ENCODE measurements around the gene LEMD3. TPM values are rescaled to one million over a fixed set of nuclear protein-coding genes. Genes with fewer than 3 reads are reported as not detected.

The LEMD3 gene
- total RNA-seq, 1 donor from 2014 or later = 35.8 TPM

DNA sequence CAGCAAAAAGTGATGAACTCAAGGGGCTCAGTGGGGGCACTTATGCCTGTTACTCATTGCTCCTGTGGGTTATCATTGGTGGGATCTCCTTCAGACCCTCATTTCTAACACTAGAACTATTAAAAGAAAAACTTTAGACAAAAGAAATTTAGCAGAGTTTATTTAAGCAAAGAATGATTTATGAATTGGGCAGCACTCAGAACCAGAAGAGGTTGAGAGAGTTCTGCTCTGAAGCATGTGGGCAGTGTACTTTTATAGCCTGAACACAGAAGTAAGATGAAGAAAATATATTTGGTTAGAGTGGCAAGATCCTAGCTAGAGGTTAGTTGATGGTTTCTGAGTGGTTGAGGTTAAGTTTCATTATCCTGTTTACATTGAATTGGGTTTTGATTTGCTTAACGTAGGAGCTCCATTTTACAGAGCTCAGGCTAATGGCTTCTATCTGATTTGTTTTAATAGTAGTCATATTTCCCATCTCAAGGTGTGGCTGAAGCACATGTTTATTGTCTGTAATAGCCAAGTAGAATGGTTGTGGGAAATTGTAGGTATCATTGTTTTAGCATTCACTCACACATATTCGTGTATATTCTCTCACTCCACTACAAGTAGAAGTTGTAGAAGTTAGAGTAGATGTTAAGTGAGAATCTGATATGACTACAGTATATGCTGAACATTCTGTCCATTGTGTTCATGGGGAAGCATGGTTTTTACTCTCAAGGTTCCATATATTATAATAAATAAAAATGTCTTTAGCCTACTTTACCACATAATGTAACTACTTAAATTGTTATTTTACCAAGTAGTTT, 27.6 kb downstream of the LEMD3 start:
- no peaks in the 10 kb centered on the region for H3K27me3 ChIP-seq
- no peak overlapping the region for H3K27ac ChIP-seq
- H3K36me3 ChIP-seq = no peaks in the 10 kb centered on the region
- H3K4me1 ChIP-seq = peaks cover 33% of the 10 kb centered on the region
- no peak for DNase-seq (ENCODE audit: extremely low spot score in 2 of 2)
- H3K9me3 ChIP-seq = no peaks in the 10 kb centered on the region
- H3K4me3 ChIP-seq = no peak overlapping the region
- intact Hi-C loops (cut with DNase I) = no loop called here
- TF ChIP-seq CTCF (IDR thresholded peaks at IDR 0.05) (no peak), POLR2A (IDR thresholded peaks at IDR 0.05) (no peak), POLR2AphosphoS5 (IDR thresholded peaks at IDR 0.05; ENCODE audit: insufficient read depth in 1 of 2, low read depth in 1 of 2) (no peak)

GRCh38 chr12:65199604-65200003, 30.2 kb downstream of the LEMD3 start:
- H3K4me1 ChIP-seq = peaks cover 23% of the 10 kb centered on the region
- TF ChIP-seq POLR2A (IDR thresholded peaks at IDR 0.05) (no peak), POLR2AphosphoS5 (IDR thresholded peaks at IDR 0.05; ENCODE audit: insufficient read depth in 1 of 2, low read depth in 1 of 2) (no peak), CTCF (IDR thresholded peaks at IDR 0.05) (no peak)
- H3K36me3 ChIP-seq = no peaks in the 10 kb centered on the region
- no peak overlapping the region for H3K27ac ChIP-seq
- no peak for DNase-seq (ENCODE audit: extremely low spot score in 2 of 2)
- no peaks in the 10 kb centered on the region for H3K9me3 ChIP-seq
- no peak overlapping the region for H3K4me3 ChIP-seq
- intact Hi-C loops (cut with DNase I) = no loop called here
- no peaks in the 10 kb centered on the region for H3K27me3 ChIP-seq

GRCh38 chr12:65200007-65200665, 30.8 kb downstream of the LEMD3 start:
- no peak for DNase-seq (ENCODE audit: extremely low spot score in 2 of 2)
- peaks cover 21% of the 10 kb centered on the region for H3K4me1 ChIP-seq
- no peaks in the 10 kb centered on the region for H3K36me3 ChIP-seq
- no peak overlapping the region for H3K4me3 ChIP-seq
- no peaks in the 10 kb centered on the region for H3K27me3 ChIP-seq
- TF ChIP-seq POLR2A (IDR thresholded peaks at IDR 0.05) = no peak
- TF ChIP-seq POLR2AphosphoS5 (IDR thresholded peaks at IDR 0.05; ENCODE audit: insufficient read depth in 1 of 2, low read depth in 1 of 2) = no peak
- TF ChIP-seq CTCF (IDR thresholded peaks at IDR 0.05) = no peak
- H3K27ac ChIP-seq = no peak overlapping the region
- intact Hi-C loops (cut with DNase I) = no loop called here
- H3K9me3 ChIP-seq = no peaks in the 10 kb centered on the region

GRCh38 chr12:65203376-65203775, 34.0 kb downstream of the LEMD3 start:
- no peaks in the 10 kb centered on the region for H3K9me3 ChIP-seq
- no peaks in the 10 kb centered on the region for H3K27me3 ChIP-seq
- TF ChIP-seq CTCF (IDR thresholded peaks at IDR 0.05) (no peak), POLR2A (IDR thresholded peaks at IDR 0.05) (no peak), POLR2AphosphoS5 (IDR thresholded peaks at IDR 0.05; ENCODE audit: insufficient read depth in 1 of 2, low read depth in 1 of 2) (no peak)
- intact Hi-C loops (cut with DNase I) = no loop called here
- H3K4me1 ChIP-seq = peaks cover 11% of the 10 kb centered on the region
- H3K27ac ChIP-seq = no peak overlapping the region
- DNase-seq (ENCODE audit: extremely low spot score in 2 of 2) = no peak
- no peak overlapping the region for H3K4me3 ChIP-seq
- H3K36me3 ChIP-seq = no peaks in the 10 kb centered on the region

Measured in vagina (tissue), 2 donors.